ENCODE data around the gene GPR107. TPM values are rescaled to one million over a fixed set of nuclear protein-coding genes. Genes with fewer than 3 reads are reported as not detected.

Gene GPR107
- total and polyA plus RNA-seq, 2 experiments from 2014 or later = 8.0 to 18.9 TPM

- 86% methylated on average over 8 of the region's 8 CpGs for WGBS, 2 experiments (ENCODE audit: low coverage in 1 of 2, low lambda C conversion rate in 2 of 2, missing lambda C conversion rate in 2 of 2)
- no peaks in the 10 kb centered on the region for H3K9me2 ChIP-seq (ENCODE audit: insufficient read depth)
- no peaks in the 10 kb centered on the region for H3K9me3 ChIP-seq (ENCODE audit: low read depth)
- no peaks in the 10 kb centered on the region for H3K27me3 ChIP-seq (replicated peaks; ENCODE audit: insufficient read depth)
- no peak overlapping the region for H3K4me3 ChIP-seq
- H3K36me3 ChIP-seq (ENCODE audit: low read depth) = no peaks in the 10 kb centered on the region
- peaks cover 81% of the 10 kb centered on the region for H3K79me2 ChIP-seq (ENCODE audit: insufficient read depth)
- no peak for DNase-seq
- H3K9ac ChIP-seq = no peak overlapping the region
- in situ Hi-C loops (cut with MboI) = no loop called here
- no peak overlapping the region for H3K4me2 ChIP-seq (ENCODE audit: unreplicated experiment)
- peaks cover 13% of the 10 kb centered on the region; the same call in 1 of the 2 replicates for H3F3A ChIP-seq (ENCODE audit: insufficient read depth)
- H3K4me1 ChIP-seq (ENCODE audit: insufficient read depth) = peaks cover 19% of the 10 kb centered on the region
- no peak overlapping the region for H2AFZ ChIP-seq
- TF ChIP-seq EZH2phosphoT487 (IDR thresholded peaks at IDR 0.05; ENCODE audit: insufficient read depth, low read depth) (no peak), EZH2 (IDR thresholded peaks at IDR 0.05; ENCODE audit: insufficient read depth, poor library complexity, severe bottlenecking) (no peak)
- 0 out of 2 replicates have a peak, but pooled peaks cover 4% of the 10 kb centered on the region for H4K20me1 ChIP-seq (ENCODE audit: insufficient read depth)
- H3K27ac ChIP-seq = no peak overlapping the region
Measured at GRCh38 chr9:130022566-130023143, 31.1 kb upstream of the GPR107 start.

DNA sequence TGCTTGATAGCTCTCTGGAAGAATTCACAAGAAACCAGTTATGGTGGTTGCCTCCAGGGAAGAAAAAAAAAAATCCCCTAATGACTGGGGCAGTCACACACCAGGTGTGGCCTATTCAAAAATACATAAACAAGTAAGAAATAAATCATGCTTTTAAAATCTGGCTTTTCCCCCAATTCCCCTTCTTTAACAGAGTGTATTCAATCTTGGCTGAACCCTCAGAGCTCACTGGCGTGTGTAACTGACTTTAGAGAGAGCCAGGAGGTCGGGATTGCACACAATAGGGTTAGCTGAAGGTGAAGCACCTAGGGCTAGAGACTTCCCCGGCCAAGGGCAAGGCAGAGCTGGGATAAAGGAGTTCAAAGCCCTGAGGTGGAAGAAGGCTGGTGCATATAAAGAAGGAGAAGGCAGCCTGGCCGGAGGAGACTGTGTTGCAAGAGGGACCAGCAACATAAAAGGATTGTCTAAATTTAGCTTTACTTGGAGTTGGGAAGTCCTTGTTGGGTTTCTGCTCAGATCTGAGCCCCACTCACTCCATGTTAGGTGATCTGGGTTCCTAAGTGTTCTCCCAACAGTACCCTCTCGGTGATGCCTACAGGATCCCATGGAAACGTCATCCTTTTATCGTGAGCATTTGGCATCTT, 30.4 kb upstream of the GPR107 start:
- TF ChIP-seq EZH2 (IDR thresholded peaks at IDR 0.05; ENCODE audit: insufficient read depth, poor library complexity, severe bottlenecking) (no peak), EZH2phosphoT487 (IDR thresholded peaks at IDR 0.05; ENCODE audit: insufficient read depth, low read depth) (no peak)
- Histone ChIP-seq H3K9me2 (ENCODE audit: insufficient read depth) (no peaks in the 10 kb centered on the region), H3K4me2 (ENCODE audit: unreplicated experiment) (no peak overlapping the region), H2AFZ (no peak overlapping the region), H3K27me3 (replicated peaks; ENCODE audit: insufficient read depth) (no peaks in the 10 kb centered on the region), H3F3A (ENCODE audit: insufficient read depth) (peaks cover 13% of the 10 kb centered on the region; the same call in 1 of the 2 replicates), H3K4me1 (ENCODE audit: insufficient read depth) (peaks cover 23% of the 10 kb centered on the region), H3K27ac (no peak overlapping the region), H4K20me1 (ENCODE audit: insufficient read depth) (0 out of 2 replicates have a peak, but pooled peaks cover 4% of the 10 kb centered on the region), H3K79me2 (ENCODE audit: insufficient read depth) (peaks cover 87% of the 10 kb centered on the region), H3K9ac (no peak overlapping the region), H3K36me3 (ENCODE audit: low read depth) (no peaks in the 10 kb centered on the region), H3K9me3 (ENCODE audit: low read depth) (no peaks in the 10 kb centered on the region), H3K4me3 (no peak overlapping the region)
- no peak for DNase-seq
- in situ Hi-C loops (cut with MboI) = no loop called here
- 70 to 72% methylated on average over 7 of the region's 7 CpGs for WGBS, 2 experiments (ENCODE audit: low coverage in 1 of 2, low lambda C conversion rate in 2 of 2, missing lambda C conversion rate in 2 of 2)

DNA sequence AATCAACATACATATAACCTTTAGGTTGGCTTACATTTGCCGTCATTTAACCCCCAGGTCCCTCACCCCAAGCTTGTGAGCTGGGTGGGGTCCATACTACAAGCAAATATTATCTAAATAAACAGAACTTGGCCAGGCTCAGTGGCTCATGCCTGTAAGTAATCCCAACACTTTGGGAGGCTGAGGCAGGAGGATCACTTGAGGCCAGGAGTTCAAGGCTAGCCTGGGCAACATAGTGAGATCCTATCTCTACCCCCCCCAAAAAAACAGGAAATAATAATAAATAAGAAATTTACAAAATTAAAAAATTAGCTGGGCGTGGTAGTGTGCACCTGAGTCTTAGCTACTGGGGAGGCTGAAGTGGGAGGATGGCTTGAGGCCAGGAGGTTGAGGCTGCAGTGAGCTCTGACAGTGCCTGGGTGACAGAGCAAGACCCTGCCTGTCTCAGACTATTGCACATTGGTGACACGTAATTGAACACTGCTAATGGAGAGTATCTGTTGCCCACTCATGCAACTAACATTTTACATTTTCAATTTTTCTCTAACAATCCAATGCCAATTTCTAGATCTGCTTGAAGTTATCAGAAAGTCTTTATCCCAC, 29.6 kb upstream of the GPR107 start:
- Histone ChIP-seq H3K27me3 (replicated peaks; ENCODE audit: insufficient read depth) (no peaks in the 10 kb centered on the region), H3K4me3 (no peak overlapping the region), H3K79me2 (ENCODE audit: insufficient read depth) (peaks cover 91% of the 10 kb centered on the region), H3K4me2 (ENCODE audit: unreplicated experiment) (no peak overlapping the region), H3K9ac (no peak overlapping the region), H2AFZ (no peak overlapping the region), H3K27ac (no peak overlapping the region), H3K36me3 (ENCODE audit: low read depth) (no peaks in the 10 kb centered on the region), H3K4me1 (ENCODE audit: insufficient read depth) (peaks cover 23% of the 10 kb centered on the region), H4K20me1 (ENCODE audit: insufficient read depth) (0 out of 2 replicates have a peak, but pooled peaks cover 4% of the 10 kb centered on the region), H3F3A (ENCODE audit: insufficient read depth) (peaks cover 13% of the 10 kb centered on the region; the same call in 1 of the 2 replicates), H3K9me3 (ENCODE audit: low read depth) (no peaks in the 10 kb centered on the region), H3K9me2 (ENCODE audit: insufficient read depth) (no peaks in the 10 kb centered on the region)
- TF ChIP-seq EZH2 (IDR thresholded peaks at IDR 0.05; ENCODE audit: insufficient read depth, poor library complexity, severe bottlenecking) (no peak), EZH2phosphoT487 (IDR thresholded peaks at IDR 0.05; ENCODE audit: insufficient read depth, low read depth) (no peak)
- in situ Hi-C loops (cut with MboI) = no loop called here
- 95 to 98% methylated on average over 3 of the region's 3 CpGs for WGBS, 2 experiments (ENCODE audit: low coverage in 1 of 2, low lambda C conversion rate in 2 of 2, missing lambda C conversion rate in 2 of 2)
- no peak for DNase-seq

DNA sequence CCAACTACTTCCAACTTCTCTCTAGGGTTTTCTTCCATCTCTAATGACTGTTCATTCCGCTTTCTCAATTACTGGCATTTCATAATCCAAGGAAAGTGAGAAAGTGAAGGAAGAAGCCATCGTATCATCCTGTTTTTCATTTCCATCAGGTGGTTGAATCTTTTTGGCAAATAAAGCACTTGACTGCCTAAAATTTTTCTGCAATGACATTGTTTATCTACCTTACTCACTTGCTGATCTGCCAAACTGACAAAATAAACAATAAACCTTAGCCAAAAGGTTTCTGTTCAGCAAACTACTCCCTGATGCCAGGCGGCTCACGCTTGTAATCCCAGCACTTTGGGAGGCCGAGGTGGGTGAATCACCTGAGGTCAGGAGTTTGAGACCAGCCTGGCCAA, 29.1 kb upstream of the GPR107 start:
- peak; percentile 38 for DNase-seq
- Histone ChIP-seq H3K4me3 (no peak overlapping the region), H3K9me3 (ENCODE audit: low read depth) (no peaks in the 10 kb centered on the region), H3K79me2 (ENCODE audit: insufficient read depth) (peaks cover 91% of the 10 kb centered on the region), H3K36me3 (ENCODE audit: low read depth) (no peaks in the 10 kb centered on the region), H3K4me1 (ENCODE audit: insufficient read depth) (peaks cover 23% of the 10 kb centered on the region), H3K9me2 (ENCODE audit: insufficient read depth) (no peaks in the 10 kb centered on the region), H2AFZ (no peak overlapping the region), H3K4me2 (ENCODE audit: unreplicated experiment) (peak overlapping the region; percentile 47), H3F3A (ENCODE audit: insufficient read depth) (peaks cover 13% of the 10 kb centered on the region; the same call in 1 of the 2 replicates), H3K27ac (no peak overlapping the region), H3K27me3 (replicated peaks; ENCODE audit: insufficient read depth) (no peaks in the 10 kb centered on the region), H3K9ac (no peak overlapping the region), H4K20me1 (ENCODE audit: insufficient read depth) (0 out of 2 replicates have a peak, but pooled peaks cover 4% of the 10 kb centered on the region)
- in situ Hi-C loops (cut with MboI) = no loop called here
- WGBS, 2 experiments (ENCODE audit: low coverage in 1 of 2, low lambda C conversion rate in 2 of 2, missing lambda C conversion rate in 2 of 2) = 83 to 88% methylated on average over 5 of the region's 5 CpGs
- TF ChIP-seq EZH2phosphoT487 (IDR thresholded peaks at IDR 0.05; ENCODE audit: insufficient read depth, low read depth) (no peak), EZH2 (IDR thresholded peaks at IDR 0.05; ENCODE audit: insufficient read depth, poor library complexity, severe bottlenecking) (no peak)

All from GM23248 (cell line).